GM19467 (cell line): ENCODE measurements around the gene NAT14.
"Not testable (repeated sequence)": the region's sequence is repeated elsewhere in the genome, so short reads cannot be mapped to it uniquely, and the experiment has no call there.

Experiments
- ATAC-seq: cut with Tn5 transposase; IDR thresholded peaks from one replicate; pipeline ENCODE4 v1.9.1; 2021; ENCODE audit warnings: mild to moderate bottlenecking, moderate library complexity; ENCODE audit not compliant: unreplicated experiment

Gene NAT14, protein sequence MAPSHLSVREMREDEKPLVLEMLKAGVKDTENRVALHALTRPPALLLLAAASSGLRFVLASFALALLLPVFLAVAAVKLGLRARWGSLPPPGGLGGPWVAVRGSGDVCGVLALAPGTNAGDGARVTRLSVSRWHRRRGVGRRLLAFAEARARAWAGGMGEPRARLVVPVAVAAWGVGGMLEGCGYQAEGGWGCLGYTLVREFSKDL

DNA sequence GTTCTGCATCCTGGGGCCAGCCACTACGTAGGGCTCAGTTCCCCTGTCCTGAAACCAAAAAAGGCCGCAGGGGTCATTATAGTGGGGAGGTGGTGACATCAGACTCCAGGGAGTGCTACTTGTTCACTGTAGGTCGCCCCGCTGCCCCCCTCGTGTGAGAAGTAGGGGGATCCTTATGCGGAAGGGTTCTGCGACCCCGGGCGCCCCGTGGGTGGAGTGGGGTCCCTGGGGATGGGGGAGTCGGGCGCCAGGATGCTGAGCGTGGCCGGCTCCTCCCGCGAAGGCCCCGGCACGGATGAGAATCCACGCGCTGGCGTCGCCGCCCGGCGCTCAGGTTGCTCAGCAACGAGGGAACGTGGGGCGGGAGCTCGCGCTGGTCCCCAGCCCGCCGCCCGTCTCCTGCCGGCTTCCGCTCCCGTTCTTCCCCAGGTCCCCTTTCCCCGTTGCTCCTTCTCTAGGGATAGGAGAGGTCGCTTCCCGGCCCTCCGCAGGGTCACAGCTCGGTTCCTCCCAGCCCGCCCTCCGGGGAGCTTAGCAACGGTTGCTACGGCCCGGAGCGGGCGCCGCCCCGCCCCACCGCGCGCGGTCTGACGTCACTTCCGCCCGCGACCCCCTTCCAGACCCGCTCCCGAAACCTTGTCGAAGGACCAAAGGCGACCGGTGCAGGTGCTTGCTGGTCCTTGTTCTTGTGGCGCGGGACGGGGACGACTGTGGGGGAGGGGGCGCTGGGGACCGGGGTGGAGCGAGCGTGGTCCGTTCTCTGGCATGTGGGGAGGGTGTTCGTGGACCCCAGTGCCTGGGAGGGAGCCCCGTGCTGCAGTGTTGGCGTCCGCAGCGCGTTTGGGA, at the start of gene NAT14:
Gene NAT14, plus strand, starts transcription at position 596 of the 846 bp plus-strand sequence. CDS start 521 bp downstream, outside the sequence.
- no peak for ATAC-seq

DNA sequence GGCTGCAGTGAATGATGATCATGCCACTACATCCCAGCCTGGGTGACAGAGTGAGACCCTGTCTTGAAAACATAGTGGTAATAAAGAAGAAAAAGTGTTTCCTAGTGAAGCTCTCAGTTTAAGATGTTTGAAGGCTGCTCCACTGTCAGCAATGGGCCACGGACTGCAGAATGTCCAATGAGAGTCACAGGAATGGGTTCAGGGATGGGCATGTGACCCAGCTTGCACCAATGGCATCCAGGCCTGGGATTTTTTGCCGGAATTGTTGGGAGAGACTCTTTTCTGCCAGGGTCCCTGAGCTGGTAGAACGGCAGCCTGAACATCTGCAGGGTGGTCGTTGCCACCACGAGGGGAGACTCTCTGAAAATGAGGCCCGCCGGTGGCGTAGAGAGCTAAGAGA, 48.1 kb upstream of the NAT14 start:
- no peak for ATAC-seq

DNA sequence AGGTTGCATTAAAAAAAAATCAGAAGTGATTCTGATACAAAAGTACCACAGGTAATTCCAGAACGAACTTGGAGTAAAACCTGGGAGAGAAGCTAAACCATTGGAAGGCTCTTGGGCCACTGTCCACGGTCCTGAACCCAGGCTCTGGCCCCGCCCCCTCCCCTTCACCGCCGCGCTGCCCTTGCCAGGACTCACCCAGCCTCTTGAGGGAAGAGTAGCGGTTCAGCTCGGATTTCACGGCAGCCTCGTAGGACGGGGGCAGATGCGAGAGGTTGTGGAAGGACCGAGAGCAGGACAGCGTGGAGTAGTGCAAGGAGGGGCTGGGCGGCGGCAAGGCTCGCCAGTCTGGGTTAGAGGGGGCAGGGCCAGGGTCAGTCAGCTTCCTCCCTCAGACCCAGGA, 47.6 kb upstream of the NAT14 start:
- ATAC-seq: no peak

- ATAC-seq: no peak
These were observed 45.9 kb upstream of the NAT14 start for GRCh38 chr19:55439052-55439451.

DNA sequence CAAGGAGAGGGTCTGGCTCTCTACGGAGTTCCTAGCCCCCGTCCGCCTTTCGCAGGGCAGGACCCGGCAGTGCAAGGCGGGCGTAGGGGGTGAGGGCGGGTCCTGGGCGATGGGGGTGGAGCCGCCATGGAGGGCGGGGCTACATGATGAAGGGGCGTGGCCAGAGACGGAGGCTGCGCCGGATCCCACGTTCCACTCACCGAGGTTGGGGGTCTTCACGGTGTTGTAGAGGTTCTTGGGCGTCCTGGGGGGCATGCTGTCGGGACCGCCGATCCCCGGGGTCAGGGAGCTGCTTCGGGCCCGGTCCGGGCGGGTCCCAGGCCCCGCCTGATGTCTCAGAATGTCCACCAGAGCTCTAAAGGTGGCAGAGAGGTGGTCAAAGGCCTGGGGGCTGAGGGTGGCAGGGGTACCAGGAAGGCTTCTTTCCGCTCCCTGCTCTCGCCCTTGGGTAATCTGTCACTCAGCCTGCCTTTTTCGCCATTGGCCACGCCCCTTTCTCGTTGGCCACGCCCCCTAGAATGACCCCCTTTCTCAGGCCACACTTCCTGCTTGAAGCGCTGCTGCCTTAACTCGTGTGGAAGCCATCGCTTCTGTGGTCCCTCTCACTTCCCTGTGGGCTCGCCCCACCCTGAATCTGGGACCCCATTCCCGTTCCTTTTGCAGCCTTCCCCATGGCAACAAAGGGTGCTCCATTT, 44.4 kb upstream of the NAT14 start:
- no peak for ATAC-seq

DNA sequence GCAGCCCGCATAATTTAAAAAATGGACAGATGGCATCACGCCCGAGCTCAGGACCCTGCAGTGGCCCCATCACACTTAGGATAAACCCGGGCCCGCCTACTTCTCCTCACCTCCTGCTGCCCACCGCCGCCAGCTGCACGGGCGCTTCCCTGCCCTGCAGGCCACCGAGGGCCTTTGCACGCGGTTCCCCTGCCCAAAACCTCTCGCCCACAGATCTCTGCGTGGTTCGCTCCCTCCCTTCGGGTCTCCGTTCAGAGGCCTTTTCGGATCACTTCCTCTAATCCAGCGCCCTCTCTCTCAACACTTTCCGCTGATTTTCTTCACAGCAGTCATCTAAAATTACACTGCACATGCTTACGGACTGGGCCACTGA, 43.7 kb upstream of the NAT14 start:
- no peak for ATAC-seq

GRCh38 chr19:55441692-55442321, 43.2 kb upstream of the NAT14 start:
- no peak for ATAC-seq

- no peak for ATAC-seq
These were observed 42.5 kb upstream of the NAT14 start for GRCh38 chr19:55442372-55442961.

DNA sequence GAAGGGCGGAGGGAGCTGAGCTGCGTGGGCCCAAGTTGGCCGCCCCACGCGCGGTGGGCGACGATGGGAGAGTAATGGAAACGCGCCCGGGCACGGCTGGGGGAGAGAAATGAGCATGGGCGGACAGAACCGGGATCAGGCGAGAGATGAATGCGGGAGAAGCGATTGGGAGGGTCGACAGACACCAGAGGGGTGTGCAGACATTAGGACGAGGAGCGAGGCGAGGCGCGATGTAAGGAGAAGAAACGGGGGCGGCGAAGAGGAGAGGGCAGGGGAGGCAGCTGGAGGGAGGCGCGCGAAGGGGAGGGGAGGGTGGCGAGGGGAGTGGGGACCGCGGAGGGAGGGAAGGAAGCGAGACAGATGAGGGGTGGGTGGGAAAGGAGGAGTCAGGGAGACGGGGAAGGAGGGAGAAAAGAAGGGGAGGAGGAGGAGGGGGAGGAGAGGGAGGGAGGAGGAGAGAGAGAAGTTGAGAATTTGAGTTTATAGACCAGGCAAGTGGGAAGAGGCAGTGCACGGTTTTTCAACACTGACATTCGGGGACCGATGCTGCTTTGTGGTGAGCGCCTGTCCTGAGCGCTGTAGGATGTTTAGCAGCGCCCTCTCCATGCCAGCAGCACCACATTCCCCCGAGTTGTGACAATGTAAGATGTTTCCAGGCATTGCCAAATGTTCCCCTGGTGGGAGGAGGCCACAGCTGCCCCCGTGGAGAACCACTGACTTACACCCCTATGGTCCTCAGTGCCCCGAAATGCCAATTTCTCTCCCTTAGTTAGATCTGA, 41.8 kb upstream of the NAT14 start, which contains the start of gene SHISA7:
Gene SHISA7, minus strand, starts transcription at position 256 of the 779 bp plus-strand sequence. CDS start 437 bp downstream, outside the sequence.
- ATAC-seq: no peak

- no peak for ATAC-seq
These were observed 41.0 kb upstream of the NAT14 start for GRCh38 chr19:55443824-55444480.

GRCh38 chr19:55444646-55445045, 40.3 kb upstream of the NAT14 start:
- no peak for ATAC-seq

DNA sequence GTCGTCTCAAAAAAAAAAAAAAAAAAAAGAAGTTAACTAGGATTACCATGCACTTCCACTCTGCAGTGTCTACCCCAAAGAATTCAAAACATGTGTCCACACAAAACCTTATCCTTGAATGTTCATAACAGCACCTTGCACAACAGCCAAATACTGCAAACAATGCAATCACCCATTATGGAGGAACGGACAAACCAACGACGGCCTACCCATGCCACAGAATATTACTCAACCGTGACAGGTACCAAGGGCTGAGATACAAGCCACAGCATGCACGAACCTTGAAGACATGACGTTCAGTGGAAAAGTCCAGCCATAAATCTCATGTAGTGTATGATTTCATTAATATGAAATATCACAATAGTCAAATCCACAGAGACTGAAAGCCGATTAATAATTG, 38.9 kb upstream of the NAT14 start:
- no peak for ATAC-seq

DNA sequence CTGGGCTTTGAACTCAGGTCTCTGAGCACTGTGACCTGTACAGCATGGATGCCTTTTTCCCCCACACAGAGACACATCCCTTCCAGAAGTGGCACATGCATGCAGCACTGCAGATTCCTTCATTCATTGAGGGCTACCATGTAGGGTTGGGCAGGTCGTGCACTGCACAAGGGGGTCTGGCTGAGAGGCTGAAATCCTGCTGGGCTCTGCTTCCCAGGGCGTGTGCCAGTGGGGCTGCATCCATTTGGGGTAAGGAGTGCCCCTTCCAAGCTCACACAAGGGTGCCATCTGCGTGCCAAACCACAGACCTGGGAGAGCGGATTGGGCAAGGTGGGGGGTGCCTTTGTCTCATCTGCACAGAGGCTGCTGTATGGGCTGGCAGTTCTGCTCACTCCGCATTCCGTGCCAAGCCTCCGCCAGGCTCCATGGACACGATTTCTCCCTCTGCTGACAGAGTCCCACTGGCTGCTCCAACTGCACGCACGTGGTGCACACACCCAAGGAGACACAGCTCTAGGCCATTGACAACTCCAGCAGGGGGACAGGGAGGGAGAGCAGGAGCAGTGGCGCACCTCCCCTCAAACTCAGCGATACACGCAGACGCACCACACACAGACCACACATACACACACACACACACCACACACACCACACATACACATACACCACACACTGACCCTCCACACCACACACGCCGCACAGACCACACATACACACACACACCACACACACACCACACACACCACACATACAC, 37.4 kb upstream of the NAT14 start:
- no peak for ATAC-seq

DNA sequence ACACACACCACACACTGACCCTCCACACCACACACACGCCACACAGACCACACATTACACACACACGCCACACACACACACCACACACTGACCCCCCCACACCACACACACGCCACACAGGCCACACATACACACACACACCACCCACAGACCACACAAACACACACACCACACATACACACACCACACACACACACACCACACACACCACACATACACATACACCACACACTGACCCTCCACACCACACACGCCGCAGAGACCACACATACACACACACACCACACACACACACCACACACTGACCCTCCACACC, 36.9 kb upstream of the NAT14 start:
- ATAC-seq: not testable (repeated sequence)

- no peak for ATAC-seq
These were observed 35.5 kb upstream of the NAT14 start for GRCh38 chr19:55449469-55449868.

DNA sequence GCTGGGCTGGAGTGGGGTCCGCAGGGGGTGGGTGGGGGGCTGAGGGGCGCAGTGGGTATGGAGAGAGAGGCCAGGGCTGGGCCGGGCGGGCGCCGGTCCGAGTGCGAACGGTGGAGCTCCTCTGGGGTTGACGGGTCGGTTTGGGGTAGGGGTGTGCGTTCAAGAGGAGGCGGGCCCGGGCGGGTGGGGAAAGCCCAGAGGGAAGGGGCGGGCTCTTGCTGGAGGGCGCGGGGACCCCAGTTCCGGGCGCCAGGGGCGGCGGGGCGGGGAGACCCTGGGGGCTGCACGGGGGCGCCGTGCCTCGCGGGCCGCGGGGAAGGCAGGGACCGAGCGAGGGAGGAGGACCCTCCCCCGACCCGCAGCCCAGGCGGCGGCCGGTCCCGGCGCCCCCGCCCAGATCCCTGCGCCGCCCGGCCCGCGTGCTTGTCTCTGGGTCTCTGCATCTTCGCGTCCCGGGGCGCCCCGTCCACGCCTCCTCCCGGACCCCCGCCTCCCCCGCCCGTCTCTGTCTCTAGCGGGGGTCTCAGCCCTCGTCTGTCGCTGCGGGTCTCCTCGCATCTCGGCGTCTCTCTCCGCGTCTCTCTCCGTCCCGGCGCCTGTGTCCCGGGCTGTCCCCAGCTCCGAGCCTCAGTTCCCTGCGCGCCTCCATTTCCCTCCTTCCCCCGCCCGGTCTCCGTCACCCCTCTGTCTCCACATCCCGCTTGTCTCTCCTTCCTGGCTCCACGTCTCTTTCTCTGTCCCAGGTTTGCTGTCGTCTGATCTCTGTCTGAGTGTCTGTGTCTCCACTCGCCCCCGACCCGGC, 33.6 kb upstream of the NAT14 start:
- no peak for ATAC-seq

- ATAC-seq: no peak
These were observed 32.8 kb upstream of the NAT14 start for GRCh38 chr19:55451965-55452748.
